Epithelial cell of proximal tubule (primary cell): ENCODE measurements around the gene RAC3. TPM values are rescaled to one million over a fixed set of nuclear protein-coding genes. Genes with fewer than 3 reads are reported as not detected.

Experiments
- DNase-seq: peaks from one replicate; pipeline ENCODE4 v3.0.0-alpha.2; 2011; ENCODE audit warnings: low read depth
- H3K4me3 ChIP-seq: 2 replicates; pipeline ENCODE4 v1.5.1; 2011; ENCODE audit warnings: low read depth, mild to moderate bottlenecking, low read length
- total RNA-seq: library from RNA; depleted of rRNA; stranded (reverse); fragments of >200 nt; gene quantifications from 2 replicates; pipeline ENCODE4 v1.2.3, GENCODE V29; 2015
- TF ChIP-seq, protein P1 (sequence below): conservative IDR thresholded peaks from 2 replicates; pipeline ENCODE4 v1.5.1; 2012; ENCODE audit warnings: low read depth, mild to moderate bottlenecking, low read length

Gene RAC3
- total RNA-seq, 1 donor from 2014 or later, result 60.0 TPM

DNA sequence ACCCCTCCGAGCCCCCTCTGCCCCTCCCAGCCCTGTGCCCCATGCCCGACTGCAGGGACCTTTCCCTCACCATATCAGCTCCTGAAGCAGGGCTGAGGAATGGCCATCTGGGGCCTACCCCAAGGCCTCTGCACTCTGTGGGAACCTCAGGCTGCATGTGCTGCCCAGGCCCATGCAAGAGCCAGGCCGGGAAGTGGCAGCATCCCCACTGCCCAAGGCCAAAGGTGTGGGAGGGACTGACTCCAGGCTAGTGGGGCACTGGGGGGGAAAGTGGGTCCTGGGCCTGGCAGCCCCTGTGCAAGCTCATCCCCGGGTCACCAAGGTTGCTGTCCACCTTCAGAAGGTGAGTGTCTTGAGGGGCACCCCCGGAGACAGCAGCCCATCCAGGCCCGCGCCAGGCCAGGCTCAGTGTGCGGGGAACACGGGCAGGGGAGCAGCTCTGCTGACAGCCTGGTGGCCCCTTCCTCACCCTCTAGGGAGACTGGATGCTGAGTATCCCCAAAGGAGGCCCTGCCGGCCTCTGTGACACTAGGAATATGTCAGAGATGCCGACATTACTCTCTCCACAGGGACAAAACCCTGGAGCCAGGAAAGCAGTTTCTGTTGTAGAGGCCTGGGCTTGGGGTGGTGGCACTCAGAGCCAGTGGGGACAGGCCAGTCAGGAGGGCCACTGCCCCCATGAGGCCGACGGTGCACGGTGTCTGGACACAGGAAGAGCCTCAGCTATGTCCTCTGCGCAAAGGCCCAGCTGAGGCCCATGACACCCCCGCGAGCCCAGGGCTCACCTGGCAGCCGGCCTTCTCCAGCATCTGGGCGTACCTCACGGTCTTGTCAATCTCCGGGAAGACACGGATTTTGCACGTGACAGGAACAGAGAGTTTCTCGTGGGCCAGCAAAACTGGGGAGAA is 30.9 kb downstream of the RAC3 start:
- DNase-seq, result no peak
- no peak overlapping the region for H3K4me3 ChIP-seq
- TF ChIP-seq, protein P1, sequence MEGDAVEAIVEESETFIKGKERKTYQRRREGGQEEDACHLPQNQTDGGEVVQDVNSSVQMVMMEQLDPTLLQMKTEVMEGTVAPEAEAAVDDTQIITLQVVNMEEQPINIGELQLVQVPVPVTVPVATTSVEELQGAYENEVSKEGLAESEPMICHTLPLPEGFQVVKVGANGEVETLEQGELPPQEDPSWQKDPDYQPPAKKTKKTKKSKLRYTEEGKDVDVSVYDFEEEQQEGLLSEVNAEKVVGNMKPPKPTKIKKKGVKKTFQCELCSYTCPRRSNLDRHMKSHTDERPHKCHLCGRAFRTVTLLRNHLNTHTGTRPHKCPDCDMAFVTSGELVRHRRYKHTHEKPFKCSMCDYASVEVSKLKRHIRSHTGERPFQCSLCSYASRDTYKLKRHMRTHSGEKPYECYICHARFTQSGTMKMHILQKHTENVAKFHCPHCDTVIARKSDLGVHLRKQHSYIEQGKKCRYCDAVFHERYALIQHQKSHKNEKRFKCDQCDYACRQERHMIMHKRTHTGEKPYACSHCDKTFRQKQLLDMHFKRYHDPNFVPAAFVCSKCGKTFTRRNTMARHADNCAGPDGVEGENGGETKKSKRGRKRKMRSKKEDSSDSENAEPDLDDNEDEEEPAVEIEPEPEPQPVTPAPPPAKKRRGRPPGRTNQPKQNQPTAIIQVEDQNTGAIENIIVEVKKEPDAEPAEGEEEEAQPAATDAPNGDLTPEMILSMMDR, result peak; percentile 3

DNA sequence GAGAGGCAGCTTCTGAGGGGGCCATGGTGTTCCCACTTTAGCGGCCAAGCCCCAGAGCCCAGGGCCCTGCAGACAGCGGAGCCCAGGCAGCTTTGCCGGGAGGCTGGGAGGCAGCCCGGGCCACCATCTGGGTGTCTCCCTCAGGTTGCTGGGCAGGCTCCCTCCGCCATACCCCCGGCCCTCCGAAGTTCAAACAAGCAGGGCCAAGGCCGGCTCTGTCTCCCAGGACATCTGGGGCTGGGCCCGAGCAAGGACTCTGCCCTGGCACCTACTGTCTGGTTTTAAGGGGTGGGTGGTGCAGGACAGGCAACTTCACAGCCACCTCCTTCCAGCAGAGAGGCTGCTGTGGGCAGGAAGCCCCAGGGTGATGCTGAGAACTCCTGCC is 31.5 kb downstream of the RAC3 start:
- TF ChIP-seq, protein P1, result no peak
- no peak for DNase-seq
- H3K4me3 ChIP-seq, result no peak overlapping the region

DNA sequence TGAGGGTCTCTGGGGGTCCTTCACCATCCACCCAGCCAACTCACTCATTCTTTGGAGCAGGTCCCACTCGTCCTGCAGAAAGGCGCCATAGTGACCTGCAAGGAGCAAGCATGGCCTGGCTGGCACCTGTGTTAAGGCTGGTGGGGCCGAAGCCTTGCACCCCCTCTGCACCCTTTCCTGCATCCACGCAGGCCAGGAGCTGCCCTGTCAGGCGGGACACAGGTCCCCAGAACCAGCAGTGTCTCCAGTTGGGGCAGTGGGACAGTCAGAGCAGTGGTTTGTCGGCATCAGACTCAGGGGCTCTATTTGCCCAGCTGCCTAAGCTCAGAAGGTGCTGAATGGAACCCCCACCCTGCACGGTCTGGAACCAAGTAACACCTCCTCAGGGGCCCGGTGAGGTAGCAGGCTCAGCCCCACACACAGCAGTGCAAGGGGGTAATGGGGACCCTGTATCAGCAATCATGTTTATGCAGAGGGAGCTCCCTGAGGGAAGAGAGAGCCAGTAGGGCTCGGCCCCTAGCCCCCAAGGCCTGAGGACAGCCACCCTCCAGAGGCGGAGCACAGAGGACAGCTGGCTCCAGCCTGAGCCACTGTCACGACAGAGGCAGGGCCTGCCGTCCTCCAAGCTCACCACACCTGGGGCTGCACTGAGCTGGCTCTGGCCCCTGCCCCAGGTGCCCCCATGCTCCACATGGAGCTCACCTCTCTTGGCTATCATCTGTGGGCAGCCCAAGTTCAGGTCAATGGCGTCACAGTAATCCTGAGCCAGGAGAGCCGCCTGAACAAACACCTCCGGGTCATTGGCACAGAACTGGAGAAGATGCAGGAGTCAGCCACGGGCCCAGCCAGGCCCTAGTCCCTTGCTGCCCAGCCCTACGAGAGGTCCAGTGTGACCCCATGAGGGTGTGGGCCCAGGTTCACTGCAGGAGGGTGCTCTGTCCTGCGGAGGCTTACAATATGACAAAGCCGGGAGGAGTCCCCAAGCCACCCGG is 32.2 kb downstream of the RAC3 start:
- peak overlapping the region; percentile 91 for H3K4me3 ChIP-seq
- TF ChIP-seq, protein P1, result no peak
- no peak for DNase-seq

DNA sequence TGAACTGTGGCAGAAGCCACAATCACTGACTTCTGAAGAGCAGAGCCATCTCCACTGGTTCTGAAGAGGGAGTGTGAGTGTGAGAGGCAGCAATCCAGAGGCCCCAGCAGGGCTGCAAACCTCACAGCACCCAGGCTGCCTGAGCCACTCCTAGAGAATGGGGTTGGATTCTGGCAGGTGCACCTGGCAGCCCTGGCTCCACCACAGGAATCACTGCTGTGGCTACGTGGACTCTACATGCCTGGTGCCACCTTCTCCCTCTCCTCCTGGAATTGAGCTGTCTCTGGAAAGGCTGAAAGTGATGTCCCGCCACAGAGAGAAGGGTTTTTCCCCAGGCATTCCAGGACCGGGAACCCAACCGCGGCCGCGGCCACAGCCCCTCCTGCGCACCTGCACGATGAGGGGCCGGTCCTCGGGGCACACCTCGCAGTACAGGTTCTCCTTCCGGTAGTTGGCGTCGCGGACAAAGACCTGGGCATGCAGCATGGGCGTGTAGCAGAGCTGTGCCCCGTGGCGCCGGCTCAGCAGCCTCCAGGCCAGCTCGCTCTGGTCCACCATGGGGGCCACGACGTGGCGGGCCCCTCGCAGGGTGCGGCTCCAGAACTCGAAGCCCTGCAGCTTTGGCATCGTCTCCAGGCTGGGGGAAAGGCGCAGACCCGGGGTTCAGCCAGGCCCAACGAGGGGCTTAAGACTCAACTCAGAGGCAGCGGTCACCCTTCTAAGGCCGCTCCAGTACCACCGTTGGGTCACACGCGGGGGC is 33.1 kb downstream of the RAC3 start:
- DNase-seq, result no peak
- peak overlapping the region; percentile 91 for H3K4me3 ChIP-seq
- TF ChIP-seq, protein P1, result no peak

DNA sequence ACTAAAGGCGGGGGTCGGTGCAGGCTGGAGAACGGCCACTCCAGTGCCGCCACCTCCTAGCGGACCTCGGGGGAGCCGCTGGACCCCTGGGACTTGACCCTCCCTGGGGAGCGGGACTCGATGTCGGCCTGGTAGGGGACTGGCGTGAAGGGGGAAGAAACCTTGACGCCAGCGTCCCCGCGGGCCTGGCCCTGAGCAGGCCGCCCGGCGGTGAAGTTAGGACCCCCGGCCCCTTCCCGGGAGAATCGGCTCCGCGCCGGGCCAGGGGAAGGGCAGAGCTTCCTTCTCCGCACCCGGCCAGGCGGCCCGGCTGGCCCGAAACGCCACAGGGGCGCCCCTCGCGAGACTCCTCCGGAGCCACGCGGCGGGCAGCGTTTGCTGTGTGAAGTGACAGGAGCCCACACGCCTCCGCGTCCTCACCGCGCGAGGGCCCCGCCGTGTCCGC is 33.7 kb downstream of the RAC3 start:
- no peak for DNase-seq
- TF ChIP-seq, protein P1, result no peak
- H3K4me3 ChIP-seq, result peak overlapping the region; percentile 91

DNA sequence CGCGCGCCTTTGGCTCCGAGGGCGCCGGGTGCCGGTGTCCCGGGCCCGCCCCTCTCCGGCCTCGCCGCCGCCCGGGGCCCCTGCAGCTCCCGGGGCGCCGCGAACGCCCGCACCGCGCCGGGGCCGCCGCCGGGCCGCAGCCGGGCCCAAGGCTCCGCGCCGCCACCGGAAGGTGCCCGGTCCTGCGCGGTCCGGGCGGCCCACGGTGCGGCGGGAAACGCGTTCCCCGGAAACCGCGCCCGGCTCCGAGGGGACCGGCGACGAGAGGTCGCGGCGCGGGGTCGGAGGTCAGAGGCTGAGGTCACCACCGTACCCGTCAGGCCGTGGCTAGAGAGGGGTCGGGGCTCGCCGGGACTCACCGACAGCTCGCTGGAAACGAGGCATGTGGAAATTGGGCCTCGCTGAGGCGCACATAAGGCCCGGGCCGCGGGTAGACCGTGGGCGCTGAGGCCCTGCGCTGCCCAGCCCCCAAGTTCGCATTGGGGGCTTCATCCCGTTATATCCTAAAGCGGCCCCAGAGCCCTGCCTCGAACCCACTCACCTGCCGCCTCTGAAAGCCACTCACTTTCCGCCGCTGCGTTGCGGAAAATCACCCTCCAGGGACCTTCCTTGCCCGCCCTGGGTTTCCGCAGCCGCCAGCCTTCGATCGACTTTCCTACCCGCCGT is 34.3 kb downstream of the RAC3 start, which contains the start of gene DUS1L:
Gene DUS1L (minus strand): TSS at position 167 of the 666 bp plus-strand sequence. CDS start 745 bp downstream, outside the sequence.
- peak within 1 kb of the TSS; percentile 91 for H3K4me3 ChIP-seq
- TF ChIP-seq, protein P1, result no peak
- DNase-seq, result no peak
